Vagina (tissue), 2 donors: Measurements from ENCODE around the gene SERPINI1.

ENCODE experiments used
- CTCF ChIP-seq, 3 experiments: fragments of 450-650 bp in 2 of 3; fragments of 200-600 bp in 1 of 3; sonication (generic) in 1 of 3; IDR thresholded peaks; one replicate each; pipeline ENCODE4 v1.5.1; 2017 to 2019; ENCODE audit warnings: antibody characterized with exemption in 3 of 3, mild to moderate bottlenecking in 2 of 3, moderate library complexity in 2 of 3
- POLR2A ChIP-seq, 2 donors: fragments of 450-650 bp; IDR thresholded peaks; one replicate each; pipeline ENCODE4 v1.6.1; 2017; ENCODE audit warnings: antibody characterized with exemption in 2 of 2, mild to moderate bottlenecking in 2 of 2, moderate library complexity in 2 of 2

- no peak for TF ChIP-seq CTCF (IDR thresholded peaks at IDR 0.05)
- TF ChIP-seq POLR2A (IDR thresholded peaks at IDR 0.05) = no peak
Measured at GRCh38 chr3:167723872-167724271, 11.6 kb upstream of the SERPINI1 start.
